Naive thymus-derived CD8-positive, alpha-beta T cell (primary cell): ENCODE results near the gene PANX2. TPM values are rescaled to one million over a fixed set of nuclear protein-coding genes. Genes with fewer than 3 reads are reported as not detected.
A peak's percentile ranks its signal among the peaks of the same experiment; 100 is the strongest.

Experiments used
- ATAC-seq, 2 donors: fragments of 150-1000 bp; cut with Tn5 transposase in 1 of 2; sonication (Bioruptor Pico), chemical (Tn5 transposase) in 1 of 2; 1 replicate in 1 of 2; 2 replicates in 1 of 2; pipeline ENCODE4 v1.10.0; 2021; ENCODE audit warnings: mild to moderate bottlenecking in 2 of 2, moderate library complexity in 2 of 2
- POLR2A ChIA-PET: fragments of 350-600 bp; sonication (Branson Sonifier 250); formaldehyde crosslinking; loops from one replicate; lab custom pipeline; 2021; ENCODE audit warnings: antibody characterized with exemption; lab: Charles Lee
- DNase-seq, 10 donors: peaks; one replicate each; pipeline versions ENCODE4 v3.0.0 to v3.0.0-alpha.2; 2020 to 2022
- H3K27ac Mint-ChIP-seq, 10 donors: one replicate each; pipeline ENCODE4 v1.8.0; 2020 to 2022; ENCODE audit warnings: mild to moderate bottlenecking in 10 of 10, mixed read lengths in 10 of 10, moderate library complexity in 4 of 10, inconsistent platforms in 1 of 10
- H3K27me3 Mint-ChIP-seq, 5 donors: one replicate each; pipeline ENCODE4 v1.8.0; 2021 to 2022; ENCODE audit warnings: mixed read lengths in 5 of 5
- H3K36me3 Mint-ChIP-seq, 3 donors: one replicate each; pipeline ENCODE4 v1.8.0; 2020 to 2022; ENCODE audit warnings: mixed read lengths in 3 of 3, mild to moderate bottlenecking in 2 of 3, inconsistent platforms in 1 of 3
- H3K4me1 Mint-ChIP-seq, 4 donors: one replicate each; pipeline ENCODE4 v1.8.0; 2021 to 2022; ENCODE audit warnings: mixed read lengths in 4 of 4
- H3K4me3 Mint-ChIP-seq, 10 donors: one replicate each; pipeline ENCODE4 v1.8.0; 2020 to 2022; ENCODE audit warnings: mild to moderate bottlenecking in 10 of 10, mixed read lengths in 10 of 10, moderate library complexity in 6 of 10, inconsistent platforms in 1 of 10
- H3K9me3 Mint-ChIP-seq, 9 donors: one replicate each; pipeline ENCODE4 v1.8.0; 2020 to 2022; ENCODE audit warnings: mixed read lengths in 9 of 9, mild to moderate bottlenecking in 3 of 9, inconsistent platforms in 1 of 9, moderate library complexity in 1 of 9
- polyA plus RNA-seq, 3 donors: library from polyadenylated mRNA; unstranded; fragments of 300-500 nt; fragmentation: Illumina TruSeq; gene quantifications; one replicate each; pipeline ENCODE4 v1.2.3, GENCODE V29; 2021
- total RNA-seq, 8 experiments: library from RNA in 2 of 8; stranded (reverse) in 2 of 8; gene quantifications; one replicate each; pipeline ENCODE4 v1.2.3 and lab custom pipeline; 2021 to 2026

The PANX2 gene
- total and polyA plus RNA-seq, 5 experiments from 2014 or later = 0.25 to 0.26 TPM; not detected in 3

GRCh38 chr22:50208939-50209892 is 38.7 kb downstream of the PANX2 start:
- peaks cover 17 to 44% (median 27%) of the 10 kb centered on the region in 4 donors for H3K4me1 Mint-ChIP-seq
- H3K4me3 Mint-ChIP-seq = peak overlapping the region in 2 of 10 donors; percentile 0 to 68
- peak; percentile 37 to 45 for ATAC-seq
- H3K27me3 Mint-ChIP-seq = no peaks in the 10 kb centered on the region
- H3K9me3 Mint-ChIP-seq = no peaks in the 10 kb centered on the region
- POLR2A ChIA-PET = interaction anchor here (0.7 to 1.1 kb wide), 2 partner anchors 19 to 22 kb away, joined by 3 read pairs; no protein-coding TSS in a partner anchor
- H3K36me3 Mint-ChIP-seq = peaks cover 4 to 50% (median 9%) of the 10 kb centered on the region in 3 donors
- peak overlapping the region; percentile 30 to 97 (median 80) for H3K27ac Mint-ChIP-seq
- DNase-seq = no peak

GRCh38 chr22:50209893-50210292 is 39.4 kb downstream of the PANX2 start:
- DNase-seq (peak; percentile 47 to 81 (median 67)), ATAC-seq (peak; percentile 77 to 84)
- POLR2A ChIA-PET = no interaction called here
- peak overlapping the region; percentile 30 to 97 (median 80) for H3K27ac Mint-ChIP-seq
- peaks cover 4 to 54% (median 9%) of the 10 kb centered on the region in 3 donors for H3K36me3 Mint-ChIP-seq
- H3K4me3 Mint-ChIP-seq = peak overlapping the region in 2 of 10 donors; percentile 0 to 68
- H3K9me3 Mint-ChIP-seq = no peaks in the 10 kb centered on the region
- H3K27me3 Mint-ChIP-seq = no peaks in the 10 kb centered on the region
- H3K4me1 Mint-ChIP-seq = peaks cover 16 to 42% (median 24%) of the 10 kb centered on the region in 4 donors

- H3K27ac Mint-ChIP-seq = peak overlapping the region in 2 of 10 donors; percentile 79 to 97
- DNase-seq (peak in 1 of 10 donors; percentile 64), ATAC-seq (no peak)
- H3K27me3 Mint-ChIP-seq = no peaks in the 10 kb centered on the region
- no peaks in the 10 kb centered on the region for H3K9me3 Mint-ChIP-seq
- no peak overlapping the region for H3K4me3 Mint-ChIP-seq
- POLR2A ChIA-PET = interaction anchor here (1.0 to 1.2 kb wide), 2 partner anchors 12 to 24 kb away, joined by 3 read pairs; no protein-coding TSS in a partner anchor
- peaks cover 8 to 54% (median 9%) of the 10 kb centered on the region in 3 donors for H3K36me3 Mint-ChIP-seq
- H3K4me1 Mint-ChIP-seq = peaks cover 12 to 41% (median 22%) of the 10 kb centered on the region in 4 donors
Observed at GRCh38 chr22:50210378-50211139, 40.0 kb downstream of the PANX2 start.

GRCh38 chr22:50211147-50211546 is 40.6 kb downstream of the PANX2 start:
- Mint-ChIP-seq H3K4me1 (peaks cover 12 to 40% (median 22%) of the 10 kb centered on the region in 4 donors), H3K27ac (peak overlapping the region in 4 of 10 donors; percentile 33 to 75 (median 62)), H3K9me3 (no peaks in the 10 kb centered on the region), H3K36me3 (peaks cover 9 to 60% (median 9%) of the 10 kb centered on the region in 3 donors), H3K27me3 (no peaks in the 10 kb centered on the region), H3K4me3 (no peak overlapping the region)
- POLR2A ChIA-PET = interaction anchor here (1.0 to 1.2 kb wide), 2 partner anchors 11 to 24 kb away, joined by 3 read pairs; no protein-coding TSS in a partner anchor
- DNase-seq = no peak
- no peak for ATAC-seq

GRCh38 chr22:50213263-50213662 is 42.7 kb downstream of the PANX2 start:
- Mint-ChIP-seq H3K4me3 (no peak overlapping the region), H3K27me3 (no peaks in the 10 kb centered on the region), H3K4me1 (peaks cover 8 to 35% (median 21%) of the 10 kb centered on the region in 4 donors), H3K27ac (peak overlapping the region in 7 of 10 donors; percentile 47 to 73 (median 59)), H3K9me3 (no peaks in the 10 kb centered on the region), H3K36me3 (peaks cover 9 to 57% (median 12%) of the 10 kb centered on the region in 3 donors)
- ATAC-seq (no peak), DNase-seq (no peak)
- POLR2A ChIA-PET = no interaction called here

GRCh38 chr22:50215297-50216054 is 44.9 kb downstream of the PANX2 start:
- Mint-ChIP-seq H3K27ac (peak overlapping the region in 5 of 10 donors; percentile 26 to 92 (median 74)), H3K36me3 (peaks cover 5 to 49% (median 11%) of the 10 kb centered on the region in 3 donors), H3K4me1 (peaks cover 4 to 28% (median 18%) of the 10 kb centered on the region in 4 donors), H3K4me3 (no peak overlapping the region), H3K27me3 (no peaks in the 10 kb centered on the region), H3K9me3 (no peaks in the 10 kb centered on the region)
- ATAC-seq (no peak), DNase-seq (peak in 1 of 10 donors; percentile 57)
- POLR2A ChIA-PET = interaction anchor here (1.3 kb wide), 1 partner anchor 29 kb away, joined by 3 read pairs; no protein-coding TSS in a partner anchor

- Mint-ChIP-seq H3K9me3 (no peaks in the 10 kb centered on the region), H3K27me3 (no peaks in the 10 kb centered on the region), H3K4me3 (no peak overlapping the region), H3K4me1 (peaks cover 4 to 27% (median 16%) of the 10 kb centered on the region in 4 donors), H3K36me3 (peaks cover 5 to 49% (median 11%) of the 10 kb centered on the region in 3 donors), H3K27ac (no peak overlapping the region)
- ATAC-seq (no peak), DNase-seq (no peak)
- POLR2A ChIA-PET = interaction anchor here (1.3 kb wide), 1 partner anchor 28 kb away, joined by 3 read pairs; no protein-coding TSS in a partner anchor
Observed at GRCh38 chr22:50216055-50216683, 45.6 kb downstream of the PANX2 start.

- Mint-ChIP-seq H3K36me3 (peaks cover 5 to 49% (median 11%) of the 10 kb centered on the region in 3 donors), H3K9me3 (no peaks in the 10 kb centered on the region), H3K27ac (no peak overlapping the region), H3K4me1 (peaks cover 4 to 27% (median 15%) of the 10 kb centered on the region in 4 donors), H3K27me3 (no peaks in the 10 kb centered on the region), H3K4me3 (no peak overlapping the region)
- ATAC-seq (peak in 1 of 2 donors; percentile 9), DNase-seq (peak in 1 of 10 donors; percentile 58)
- POLR2A ChIA-PET = interaction anchor here (1.3 to 1.4 kb wide), 2 partner anchors 27 kb away, joined by 3 to 6 read pairs; partner anchors contain the start of gene TUBGCP6
Observed at GRCh38 chr22:50216684-50217520, 46.4 kb downstream of the PANX2 start.

GRCh38 chr22:50217543-50218152 is 47.1 kb downstream of the PANX2 start:
- Mint-ChIP-seq H3K9me3 (no peaks in the 10 kb centered on the region), H3K27ac (no peak overlapping the region), H3K4me3 (no peak overlapping the region), H3K36me3 (peaks cover 3 to 43% (median 11%) of the 10 kb centered on the region in 3 donors), H3K27me3 (no peaks in the 10 kb centered on the region), H3K4me1 (peaks cover 4 to 23% (median 11%) of the 10 kb centered on the region in 4 donors)
- POLR2A ChIA-PET = interaction anchor here (1.1 to 1.4 kb wide), 2 partner anchors 25 to 27 kb away, joined by 4 to 6 read pairs; partner anchors contain the start of gene TUBGCP6
- DNase-seq = no peak
- peak in 1 of 2 donors; percentile 6 for ATAC-seq
